ENCODE data around the gene JCAD. TPM values are rescaled to one million over a fixed set of nuclear protein-coding genes. Genes with fewer than 3 reads are reported as not detected.
"Not testable (repeated sequence)": the region's sequence is repeated elsewhere in the genome, so short reads cannot be mapped to it uniquely, and the experiment has no call there.

JCAD gene, protein sequence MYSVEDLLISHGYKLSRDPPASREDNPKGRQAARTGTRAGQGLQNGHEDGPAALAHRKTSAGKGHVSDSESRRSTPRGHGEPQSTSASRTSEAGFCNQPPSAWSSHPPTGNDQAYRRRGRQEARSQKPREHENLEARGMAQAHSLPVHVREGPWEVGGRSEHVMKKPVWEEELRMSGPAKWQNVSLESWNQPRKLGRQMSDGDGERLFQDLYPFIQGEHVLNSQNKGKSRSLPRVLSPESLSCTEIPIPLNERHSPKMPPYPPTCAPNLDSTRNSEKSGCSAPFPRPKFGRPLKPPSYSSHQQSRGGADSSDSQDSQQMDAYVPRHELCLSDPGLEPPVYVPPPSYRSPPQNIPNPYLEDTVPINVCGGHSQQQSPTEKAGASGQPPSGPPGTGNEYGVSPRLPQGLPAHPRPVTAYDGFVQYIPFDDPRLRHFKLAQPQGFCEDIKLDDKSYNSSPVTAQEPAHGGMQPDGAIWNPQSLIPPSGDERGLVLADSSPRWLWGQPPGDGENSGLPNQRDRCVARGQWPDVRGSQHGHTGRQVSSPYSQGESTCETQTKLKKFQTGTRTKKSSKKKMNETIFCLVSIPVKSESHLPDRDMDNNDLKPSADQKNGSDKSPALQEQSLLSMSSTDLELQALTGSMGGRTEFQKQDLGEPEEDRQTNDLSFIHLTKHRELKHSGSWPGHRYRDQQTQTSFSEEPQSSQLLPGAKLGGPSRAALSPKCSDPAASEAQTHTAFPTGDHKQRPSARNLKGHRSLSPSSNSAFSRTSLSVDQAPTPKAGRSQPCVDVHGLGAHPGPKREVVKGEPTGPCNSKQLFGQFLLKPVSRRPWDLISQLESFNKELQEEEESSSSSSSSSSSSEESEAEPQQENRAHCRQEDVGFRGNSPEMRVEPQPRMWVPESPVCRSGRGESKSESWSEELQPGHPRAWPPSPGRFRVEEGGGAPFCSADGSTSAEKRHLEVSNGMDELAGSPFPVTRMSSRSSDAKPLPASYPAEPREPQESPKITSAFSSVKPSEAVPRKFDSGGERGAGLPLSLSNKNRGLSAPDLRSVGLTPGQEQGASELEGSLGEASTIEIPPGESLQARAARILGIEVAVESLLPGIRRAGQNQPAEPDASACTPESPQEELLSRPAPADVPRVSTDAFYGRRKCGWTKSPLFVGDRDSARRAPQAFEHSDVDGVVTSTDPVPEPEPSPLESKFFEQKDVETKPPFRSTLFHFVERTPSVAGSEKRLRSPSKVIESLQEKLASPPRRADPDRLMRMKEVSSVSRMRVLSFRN (N-terminal part only)
- 13.2 and 16.4 TPM in 2 replicates for total RNA-seq
- 40.7 TPM for polyA plus RNA-seq (2012)

DNA sequence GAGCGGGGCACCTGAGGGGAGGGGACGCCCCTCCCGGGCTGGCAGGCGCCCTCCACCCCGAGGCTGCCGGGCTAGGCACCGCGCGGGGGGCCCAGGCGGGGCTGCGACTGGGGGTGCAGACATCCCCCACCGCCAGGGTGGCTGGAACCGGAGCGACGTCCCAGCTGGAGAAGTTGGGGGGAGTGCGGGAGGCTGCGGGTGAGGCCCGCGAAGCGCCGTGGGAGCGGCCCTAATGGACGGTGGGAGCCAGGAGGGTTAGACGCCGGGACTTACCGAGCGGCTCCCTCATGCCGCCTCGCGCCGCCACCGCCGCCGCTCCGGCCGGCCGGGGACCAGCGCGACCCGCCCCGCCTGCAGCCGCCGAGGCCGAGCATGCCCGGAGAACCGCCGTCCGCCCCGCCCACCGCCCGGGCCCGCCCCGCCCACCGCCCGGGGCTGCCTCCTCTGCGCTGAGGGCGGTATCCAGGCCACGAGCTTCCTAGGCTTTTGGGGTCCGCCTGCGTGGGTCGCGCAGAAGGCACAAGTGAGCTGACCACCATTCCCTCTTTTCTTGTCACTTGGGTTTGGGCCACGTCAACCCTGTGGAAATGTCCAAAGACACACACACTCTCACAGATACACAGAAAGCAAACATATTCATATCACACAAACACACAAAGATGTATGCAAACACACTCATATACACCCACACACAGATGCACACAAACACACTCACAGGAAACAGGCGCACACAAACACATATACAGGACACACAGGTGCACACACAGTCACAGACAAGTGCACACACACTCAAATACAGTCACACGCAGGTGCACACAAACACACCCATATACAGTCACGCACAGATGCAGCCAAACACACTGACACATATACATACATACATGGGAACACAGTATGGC is at the start of gene JCAD:
TSS of gene JCAD (minus strand) at position 378 of the 899 bp plus-strand sequence. CDS start 11,774 bp downstream, outside the sequence.
- DNase-seq (ENCODE audit: low read depth), result peak; percentile 70

DNA sequence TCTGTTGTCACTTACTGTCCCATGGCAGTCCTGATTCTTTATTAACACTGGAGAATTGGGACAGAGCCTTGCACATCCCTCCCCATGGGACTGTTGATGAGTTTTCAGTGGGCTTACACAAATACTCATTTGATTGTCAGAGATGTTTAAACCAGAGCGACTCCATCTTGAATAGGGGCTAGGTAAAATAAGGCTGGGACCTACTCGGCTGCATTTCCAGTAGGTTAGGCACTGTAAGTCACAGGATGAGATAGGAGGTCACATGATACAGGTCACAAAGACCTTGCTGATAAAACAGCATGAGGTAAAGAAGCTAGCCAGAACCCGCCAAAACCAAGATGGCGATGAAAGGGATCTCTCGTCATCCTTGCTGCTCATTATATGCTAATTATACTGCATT is 47.6 kb upstream of the JCAD start:
- DNase-seq (ENCODE audit: low read depth), result no peak

- DNase-seq (ENCODE audit: low read depth), result no peak
Observed at GRCh38 chr10:30103595-30104320, 44.4 kb upstream of the JCAD start.

- not testable (repeated sequence) for DNase-seq (ENCODE audit: low read depth)
Observed at GRCh38 chr10:30099706-30100105, 40.3 kb upstream of the JCAD start.

- no peak for DNase-seq (ENCODE audit: low read depth)
Observed at GRCh38 chr10:30099101-30099500, 39.7 kb upstream of the JCAD start.

DNA sequence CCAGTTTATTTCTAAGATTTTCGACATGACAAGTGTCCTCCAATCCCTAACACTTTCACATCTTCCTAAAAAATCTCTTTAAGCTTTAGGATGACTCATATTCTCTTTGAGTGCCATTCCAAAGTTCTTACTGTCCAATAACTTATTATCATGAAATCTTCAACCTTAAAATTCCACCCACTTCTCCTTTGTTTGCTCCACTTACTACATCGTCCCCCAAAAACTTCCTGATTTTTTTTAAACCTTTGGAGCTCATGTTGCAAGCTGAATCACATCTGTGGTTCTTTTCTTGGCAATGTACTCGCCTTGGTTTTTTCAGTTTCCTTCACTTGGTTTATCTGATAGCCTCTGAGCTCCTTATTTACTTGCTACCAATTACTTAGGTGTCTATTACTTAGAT is 39.2 kb upstream of the JCAD start:
- peak; percentile 77 for DNase-seq (ENCODE audit: low read depth)

- DNase-seq (ENCODE audit: low read depth), result no peak
Observed at GRCh38 chr10:30096564-30096963, 37.2 kb upstream of the JCAD start.

DNA sequence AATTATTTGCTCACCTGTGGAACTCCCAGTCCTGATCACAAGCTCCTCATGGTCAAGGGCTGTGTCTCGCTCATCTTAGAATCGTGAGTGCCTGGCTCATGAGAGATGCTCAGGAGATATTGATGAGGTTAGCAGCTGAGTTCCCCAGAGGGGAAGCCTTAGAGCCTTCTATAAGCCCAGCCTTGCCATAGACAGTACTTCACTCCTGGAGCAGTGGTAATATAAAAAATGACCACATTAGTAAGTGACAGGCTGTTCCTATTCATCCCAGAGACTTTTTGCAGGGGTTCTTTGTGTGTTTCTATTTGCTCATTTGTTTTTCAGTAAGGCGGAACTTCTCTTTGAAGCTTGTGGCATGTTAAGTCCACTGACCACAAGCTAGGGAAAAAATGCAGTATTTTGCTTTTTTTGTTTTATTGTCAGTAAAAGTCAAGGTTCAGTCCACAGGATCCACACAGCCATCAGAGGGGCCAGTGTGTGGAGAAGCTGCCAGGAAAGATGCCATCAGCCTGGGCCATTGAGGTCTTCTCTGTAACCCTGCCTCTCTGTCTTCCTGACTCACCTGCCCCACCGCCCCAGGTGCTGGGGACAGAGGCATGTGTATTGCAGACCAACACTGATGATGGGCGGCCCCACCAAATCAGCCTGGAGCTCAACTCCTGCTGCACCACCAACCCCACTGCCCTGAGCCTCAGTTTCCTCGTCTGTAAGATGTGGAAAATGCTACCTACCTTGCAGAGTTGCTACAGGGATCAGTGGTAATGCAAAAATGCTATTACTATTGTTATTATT is 36.4 kb upstream of the JCAD start:
- DNase-seq (ENCODE audit: low read depth), result peak; percentile 31

GRCh38 chr10:30094601-30095000 is 35.2 kb upstream of the JCAD start:
- no peak for DNase-seq (ENCODE audit: low read depth)

- peak; percentile 27 for DNase-seq (ENCODE audit: low read depth)
Observed at GRCh38 chr10:30093303-30093950, 34.0 kb upstream of the JCAD start.

GRCh38 chr10:30092151-30092790 is 32.9 kb upstream of the JCAD start:
- peak; percentile 74 for DNase-seq (ENCODE audit: low read depth)

DNA sequence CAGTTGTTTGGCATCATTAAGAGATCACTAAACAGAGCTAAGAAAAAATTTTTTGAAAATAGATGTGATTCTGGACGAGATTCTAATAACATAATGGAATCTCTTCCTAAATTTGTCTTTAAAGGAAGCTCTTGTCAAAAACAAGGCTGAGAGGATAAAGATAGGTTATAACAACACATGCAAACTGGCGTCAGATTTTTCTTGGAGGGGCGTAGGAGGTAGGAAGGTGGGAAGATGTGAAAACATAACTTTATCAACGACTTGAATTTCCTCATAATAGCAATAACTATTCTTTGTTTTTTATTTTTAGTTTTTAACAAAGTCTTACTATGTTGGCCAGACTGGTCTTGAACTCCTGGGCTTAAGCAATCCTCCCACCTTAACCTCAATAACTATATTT is 31.8 kb upstream of the JCAD start:
- DNase-seq (ENCODE audit: low read depth), result no peak

DNA sequence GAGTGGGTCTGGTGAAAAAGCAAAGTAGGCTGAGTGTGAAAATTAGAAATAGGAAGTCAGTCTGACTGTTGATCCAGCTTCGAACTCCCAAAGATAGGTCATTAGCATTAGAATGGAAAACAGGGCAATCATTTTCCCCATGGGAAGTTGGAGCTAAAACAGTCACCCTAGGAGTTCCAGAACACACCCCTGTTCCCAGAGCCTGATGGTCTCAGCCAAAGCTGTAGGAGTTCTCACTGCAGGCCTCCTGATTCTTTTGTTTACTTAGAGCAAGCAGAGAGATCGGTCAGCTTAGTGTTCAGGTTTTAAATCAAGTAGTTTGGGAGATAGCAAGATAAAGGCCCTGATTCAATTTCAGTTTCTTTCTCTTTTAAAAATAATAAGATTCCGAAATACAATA is 28.8 kb upstream of the JCAD start:
- DNase-seq (ENCODE audit: low read depth), result no peak

- no peak for DNase-seq (ENCODE audit: low read depth)
Observed at GRCh38 chr10:30083934-30084333, 24.5 kb upstream of the JCAD start.

GRCh38 chr10:30081182-30081581 is 21.8 kb upstream of the JCAD start:
- DNase-seq (ENCODE audit: low read depth), result no peak

- no peak for DNase-seq (ENCODE audit: low read depth)
Observed at GRCh38 chr10:30080161-30080560, 20.8 kb upstream of the JCAD start.

- DNase-seq (ENCODE audit: low read depth), result no peak
Observed at GRCh38 chr10:30079408-30079807, 20.0 kb upstream of the JCAD start.

DNA sequence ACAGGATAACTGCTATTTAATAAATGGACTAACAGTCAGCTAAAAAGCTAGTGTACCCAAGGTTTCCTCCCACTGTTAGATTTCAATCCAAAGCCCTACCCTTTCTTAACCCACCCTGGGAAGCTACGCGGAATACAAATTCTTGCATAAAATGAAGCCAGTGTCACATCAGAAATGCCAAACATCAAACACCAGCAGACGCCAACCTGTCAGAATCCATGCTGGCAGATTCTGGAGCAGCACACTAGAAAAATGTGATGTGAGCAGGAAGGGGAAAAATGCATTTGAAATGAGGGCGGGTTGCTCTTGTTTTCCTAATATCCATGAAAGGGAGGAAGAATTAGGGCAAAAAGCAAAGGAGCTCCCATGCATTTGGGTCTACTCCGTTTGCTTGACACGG is 16.1 kb upstream of the JCAD start:
- no peak for DNase-seq (ENCODE audit: low read depth)
